Measurements from ENCODE around the gene CSAD.

The CSAD gene

GRCh38 chr12:53201639-53202038 lies 20.9 kb upstream of the CSAD start:
- H3K36me3 ChIP-seq = no peaks in the 10 kb centered on the region
- no peak for DNase-seq
- H3K4me3 ChIP-seq (ENCODE audit: low read depth, low read length) = no peak overlapping the region
- no peaks in the 10 kb centered on the region; the same call in 1 of the 2 replicates for H3K4me1 ChIP-seq
- TF ChIP-seq CTCF (IDR thresholded peaks at IDR 0.05; ENCODE audit: low read depth, low read length) = no peak
- no peaks in the 10 kb centered on the region for H3K9me3 ChIP-seq
- no peaks in the 10 kb centered on the region for H3K27me3 ChIP-seq

GRCh38 chr12:53201177-53201541 lies 20.4 kb upstream of the CSAD start:
- no peaks in the 10 kb centered on the region; the same call in 1 of the 2 replicates for H3K4me1 ChIP-seq
- H3K9me3 ChIP-seq = no peaks in the 10 kb centered on the region
- no peak for TF ChIP-seq CTCF (IDR thresholded peaks at IDR 0.05; ENCODE audit: low read depth, low read length)
- H3K36me3 ChIP-seq = no peaks in the 10 kb centered on the region
- no peaks in the 10 kb centered on the region for H3K27me3 ChIP-seq
- H3K4me3 ChIP-seq (ENCODE audit: low read depth, low read length) = no peak overlapping the region
- no peak for DNase-seq

- TF ChIP-seq CTCF (IDR thresholded peaks at IDR 0.05; ENCODE audit: low read depth, low read length) = no peak
- Histone ChIP-seq H3K4me3 (ENCODE audit: low read depth, low read length) (no peak overlapping the region), H3K36me3 (no peaks in the 10 kb centered on the region), H3K27me3 (no peaks in the 10 kb centered on the region), H3K4me1 (no peaks in the 10 kb centered on the region; the same call in 1 of the 2 replicates), H3K9me3 (no peaks in the 10 kb centered on the region)
- no peak for DNase-seq
Observed at GRCh38 chr12:53200458-53201176, 19.9 kb upstream of the CSAD start.

- Histone ChIP-seq H3K36me3 (no peaks in the 10 kb centered on the region), H3K9me3 (no peaks in the 10 kb centered on the region), H3K4me3 (ENCODE audit: low read depth, low read length) (no peak overlapping the region), H3K4me1 (no peaks in the 10 kb centered on the region; the same call in 1 of the 2 replicates), H3K27me3 (no peaks in the 10 kb centered on the region)
- DNase-seq = no peak
- no peak for TF ChIP-seq CTCF (IDR thresholded peaks at IDR 0.05; ENCODE audit: low read depth, low read length)
Observed at GRCh38 chr12:53200107-53200457, 19.4 kb upstream of the CSAD start.

GRCh38 chr12:53199700-53200099 lies 19.0 kb upstream of the CSAD start:
- Histone ChIP-seq H3K4me1 (no peaks in the 10 kb centered on the region; the same call in 1 of the 2 replicates), H3K4me3 (ENCODE audit: low read depth, low read length) (no peak overlapping the region), H3K9me3 (no peaks in the 10 kb centered on the region), H3K36me3 (no peaks in the 10 kb centered on the region), H3K27me3 (no peaks in the 10 kb centered on the region)
- DNase-seq = no peak
- TF ChIP-seq CTCF (IDR thresholded peaks at IDR 0.05; ENCODE audit: low read depth, low read length) = no peak

- Histone ChIP-seq H3K4me1 (no peaks in the 10 kb centered on the region; the same call in 1 of the 2 replicates), H3K36me3 (no peaks in the 10 kb centered on the region), H3K9me3 (no peaks in the 10 kb centered on the region), H3K4me3 (ENCODE audit: low read depth, low read length) (no peak overlapping the region), H3K27me3 (no peaks in the 10 kb centered on the region)
- DNase-seq = no peak
- TF ChIP-seq CTCF (IDR thresholded peaks at IDR 0.05; ENCODE audit: low read depth, low read length) = no peak
Observed at GRCh38 chr12:53198486-53199110, 17.9 kb upstream of the CSAD start.

Data from BE2C (cell line).